HEK293 (cell line): ENCODE results near the gene DSCAM.

ENCODE experiments used
- ZIC2 ChIP-seq: fragments of 450-650 bp; formaldehyde crosslinking; IDR thresholded peaks from 2 replicates; pipeline ENCODE4 v1.5.1; 2016; ENCODE audit warnings: missing biosample characterization, missing genetic modification characterization
- ZNF239 ChIP-seq: fragments of 450-650 bp; formaldehyde crosslinking; IDR thresholded peaks from 2 replicates; pipeline ENCODE4 v1.5.1; 2016; ENCODE audit warnings: missing biosample characterization, missing genetic modification characterization
- ZNF791 ChIP-seq: fragments of 450-650 bp; formaldehyde crosslinking; IDR thresholded peaks from 2 replicates; pipeline ENCODE4 v1.5.1; 2016; ENCODE audit warnings: missing biosample characterization, missing genetic modification characterization
- TF ChIP-seq, protein P1 (sequence below): fragments of 450-650 bp; formaldehyde crosslinking; IDR thresholded peaks from 2 replicates; pipeline ENCODE4 v1.5.1; 2016; ENCODE audit warnings: missing biosample characterization, missing genetic modification characterization
- TF ChIP-seq, protein P2 (sequence below): fragments of 450-650 bp; formaldehyde crosslinking; IDR thresholded peaks from 2 replicates; pipeline ENCODE4 v1.5.1; 2016; ENCODE audit warnings: missing biosample characterization, missing genetic modification characterization, borderline replicate concordance
- TF ChIP-seq, protein P3 (sequence below): fragments of 450-650 bp; formaldehyde crosslinking; IDR thresholded peaks from 2 replicates; pipeline ENCODE4 v1.5.1; 2016; ENCODE audit warnings: missing biosample characterization, missing genetic modification characterization

DNA sequence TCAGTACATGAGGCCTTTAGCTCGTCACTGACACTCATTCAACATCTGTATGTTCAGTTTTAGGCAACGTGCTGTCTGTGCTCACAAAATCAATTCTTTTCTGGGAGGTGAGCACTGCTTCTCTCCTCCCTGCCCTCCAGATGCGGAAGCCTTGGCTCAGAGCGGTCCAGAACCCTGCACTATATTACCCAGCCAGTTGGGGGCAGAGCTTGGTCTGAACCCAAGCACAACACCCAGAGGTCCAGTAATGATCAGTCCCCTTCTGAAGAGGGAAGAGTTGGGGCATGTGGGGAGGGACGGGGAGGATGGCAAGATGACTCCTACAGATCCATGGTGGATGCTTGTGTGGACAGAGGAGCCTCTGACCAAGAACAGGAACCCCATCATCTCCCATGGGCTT is 5.6 kb upstream of the DSCAM start:
- TF ChIP-seq ZIC2 (no peak), ZNF791 (tag by site-specific recombination) (no peak), ZNF239 (tag by site-specific recombination) (no peak)
- TF ChIP-seq, protein P1, sequence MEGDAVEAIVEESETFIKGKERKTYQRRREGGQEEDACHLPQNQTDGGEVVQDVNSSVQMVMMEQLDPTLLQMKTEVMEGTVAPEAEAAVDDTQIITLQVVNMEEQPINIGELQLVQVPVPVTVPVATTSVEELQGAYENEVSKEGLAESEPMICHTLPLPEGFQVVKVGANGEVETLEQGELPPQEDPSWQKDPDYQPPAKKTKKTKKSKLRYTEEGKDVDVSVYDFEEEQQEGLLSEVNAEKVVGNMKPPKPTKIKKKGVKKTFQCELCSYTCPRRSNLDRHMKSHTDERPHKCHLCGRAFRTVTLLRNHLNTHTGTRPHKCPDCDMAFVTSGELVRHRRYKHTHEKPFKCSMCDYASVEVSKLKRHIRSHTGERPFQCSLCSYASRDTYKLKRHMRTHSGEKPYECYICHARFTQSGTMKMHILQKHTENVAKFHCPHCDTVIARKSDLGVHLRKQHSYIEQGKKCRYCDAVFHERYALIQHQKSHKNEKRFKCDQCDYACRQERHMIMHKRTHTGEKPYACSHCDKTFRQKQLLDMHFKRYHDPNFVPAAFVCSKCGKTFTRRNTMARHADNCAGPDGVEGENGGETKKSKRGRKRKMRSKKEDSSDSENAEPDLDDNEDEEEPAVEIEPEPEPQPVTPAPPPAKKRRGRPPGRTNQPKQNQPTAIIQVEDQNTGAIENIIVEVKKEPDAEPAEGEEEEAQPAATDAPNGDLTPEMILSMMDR (tag by site-specific recombination), result no peak
- TF ChIP-seq, protein P2, sequence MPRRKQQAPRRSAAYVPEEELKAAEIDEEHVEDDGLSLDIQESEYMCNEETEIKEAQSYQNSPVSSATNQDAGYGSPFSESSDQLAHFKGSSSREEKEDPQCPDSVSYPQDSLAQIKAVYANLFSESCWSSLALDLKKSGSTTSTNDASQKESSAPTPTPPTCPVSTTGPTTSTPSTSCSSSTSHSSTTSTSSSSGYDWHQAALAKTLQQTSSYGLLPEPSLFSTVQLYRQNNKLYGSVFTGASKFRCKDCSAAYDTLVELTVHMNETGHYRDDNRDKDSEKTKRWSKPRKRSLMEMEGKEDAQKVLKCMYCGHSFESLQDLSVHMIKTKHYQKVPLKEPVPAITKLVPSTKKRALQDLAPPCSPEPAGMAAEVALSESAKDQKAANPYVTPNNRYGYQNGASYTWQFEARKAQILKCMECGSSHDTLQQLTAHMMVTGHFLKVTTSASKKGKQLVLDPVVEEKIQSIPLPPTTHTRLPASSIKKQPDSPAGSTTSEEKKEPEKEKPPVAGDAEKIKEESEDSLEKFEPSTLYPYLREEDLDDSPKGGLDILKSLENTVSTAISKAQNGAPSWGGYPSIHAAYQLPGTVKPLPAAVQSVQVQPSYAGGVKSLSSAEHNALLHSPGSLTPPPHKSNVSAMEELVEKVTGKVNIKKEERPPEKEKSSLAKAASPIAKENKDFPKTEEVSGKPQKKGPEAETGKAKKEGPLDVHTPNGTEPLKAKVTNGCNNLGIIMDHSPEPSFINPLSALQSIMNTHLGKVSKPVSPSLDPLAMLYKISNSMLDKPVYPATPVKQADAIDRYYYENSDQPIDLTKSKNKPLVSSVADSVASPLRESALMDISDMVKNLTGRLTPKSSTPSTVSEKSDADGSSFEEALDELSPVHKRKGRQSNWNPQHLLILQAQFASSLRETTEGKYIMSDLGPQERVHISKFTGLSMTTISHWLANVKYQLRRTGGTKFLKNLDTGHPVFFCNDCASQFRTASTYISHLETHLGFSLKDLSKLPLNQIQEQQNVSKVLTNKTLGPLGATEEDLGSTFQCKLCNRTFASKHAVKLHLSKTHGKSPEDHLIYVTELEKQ (tag by site-specific recombination), result no peak
- TF ChIP-seq, protein P3, sequence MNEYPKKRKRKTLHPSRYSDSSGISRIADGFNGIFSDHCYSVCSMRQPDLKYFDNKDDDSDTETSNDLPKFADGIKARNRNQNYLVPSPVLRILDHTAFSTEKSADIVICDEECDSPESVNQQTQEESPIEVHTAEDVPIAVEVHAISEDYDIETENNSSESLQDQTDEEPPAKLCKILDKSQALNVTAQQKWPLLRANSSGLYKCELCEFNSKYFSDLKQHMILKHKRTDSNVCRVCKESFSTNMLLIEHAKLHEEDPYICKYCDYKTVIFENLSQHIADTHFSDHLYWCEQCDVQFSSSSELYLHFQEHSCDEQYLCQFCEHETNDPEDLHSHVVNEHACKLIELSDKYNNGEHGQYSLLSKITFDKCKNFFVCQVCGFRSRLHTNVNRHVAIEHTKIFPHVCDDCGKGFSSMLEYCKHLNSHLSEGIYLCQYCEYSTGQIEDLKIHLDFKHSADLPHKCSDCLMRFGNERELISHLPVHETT (tag by site-specific recombination), result no peak
